IMR-90 (cell line): ENCODE results near the gene ABL2. TPM values are rescaled to one million over a fixed set of nuclear protein-coding genes. Genes with fewer than 3 reads are reported as not detected.

Experiments
- ATAC-seq: fragments of 200-7000 bp; cut with Tn5 transposase; 2 replicates; pipeline ENCODE4 v1.9.1; 2020; ENCODE audit warnings: low read depth, mild to moderate bottlenecking, moderate library complexity
- BruUV-seq: library from RNA; stranded (reverse); fragments of 400-500 nt; replicated peaks from 2 replicates; lab custom pipeline; 2021; lab: Mats Ljungman, UMichigan
- CTCF ChIA-PET: fragments of 300-600 bp; formaldehyde crosslinking; extraction: SDS; loops from one replicate; lab custom pipeline; 2021; ENCODE audit warnings: antibody characterized with exemption; lab: Yijun Ruan, JAX
- POLR2A ChIA-PET: fragments of 300-600 bp; sonication (Branson Sonifier 250); formaldehyde crosslinking; loops from one replicate; lab custom pipeline; 2022; ENCODE audit warnings: antibody characterized with exemption; ENCODE audit not compliant: unreplicated experiment; lab: Charles Lee
- DNase-seq: peaks from one replicate; pipeline ENCODE4 v3.0.0; 2013
- H2AFZ ChIP-seq: replicated peaks from 2 replicates; pipeline ENCODE3; 2013; ENCODE audit warnings: low read length, mild to moderate bottlenecking; ENCODE audit not compliant: poor library complexity
- H2AK5ac ChIP-seq: 2 replicates; pipeline ENCODE4 v1.6.1; 2013; ENCODE audit warnings: low read depth, low read length, inconsistent platforms
- H2AK9ac ChIP-seq: replicated peaks from 2 replicates; pipeline ENCODE3; 2013; ENCODE audit warnings: mild to moderate bottlenecking, low read depth, low read length, moderate library complexity; ENCODE audit not compliant: poor library complexity
- H2BK120ac ChIP-seq: 2 replicates; pipeline ENCODE4 v1.6.1; 2013; ENCODE audit warnings: low read depth, low read length, inconsistent platforms
- H2BK15ac ChIP-seq: 3 replicates; pipeline ENCODE4 v1.6.1; 2013; ENCODE audit warnings: low read depth, low read length, inconsistent platforms
- H2BK20ac ChIP-seq: 2 replicates; pipeline ENCODE4 v1.6.1; 2013; ENCODE audit warnings: low read depth, mild to moderate bottlenecking, inconsistent platforms, low read length, moderate library complexity
- H2BK5ac ChIP-seq: 2 replicates; pipeline ENCODE4 v1.6.1; 2013; ENCODE audit warnings: mild to moderate bottlenecking, low read depth, low read length, inconsistent platforms; ENCODE audit not compliant: poor library complexity, severe bottlenecking
- H3K14ac ChIP-seq: replicated peaks from 2 replicates; pipeline ENCODE4 v1.6.1; 2013; ENCODE audit warnings: low read depth, low read length, inconsistent platforms
- H3K18ac ChIP-seq: 2 replicates; pipeline ENCODE4 v1.6.1; 2013; ENCODE audit warnings: low read depth, low read length, control low read depth
- H3K23ac ChIP-seq: 2 replicates; pipeline ENCODE4 v1.6.1; 2013; ENCODE audit warnings: low read depth, low read length, inconsistent platforms
- H3K27ac ChIP-seq: 2 replicates; pipeline ENCODE4 v1.5.1; 2013; ENCODE audit warnings: mild to moderate bottlenecking, control low read depth, low read length; ENCODE audit not compliant: insufficient read depth
- H3K27me3 ChIP-seq: 2 replicates; pipeline ENCODE4 v1.6.1; 2013; ENCODE audit warnings: low read length; ENCODE audit not compliant: control insufficient read depth, insufficient read depth
- H3K36me3 ChIP-seq: 2 replicates; pipeline ENCODE4 v1.6.1; 2013; ENCODE audit warnings: low read length, mixed read lengths; ENCODE audit not compliant: control insufficient read depth, insufficient read depth
- H3K4ac ChIP-seq: 2 replicates; pipeline ENCODE4 v1.6.1; 2013; ENCODE audit warnings: low read depth, low read length, inconsistent platforms
- H3K4me1 ChIP-seq: 2 replicates; pipeline ENCODE4 v1.6.1; 2013; ENCODE audit warnings: low read length, mixed read lengths; ENCODE audit not compliant: control insufficient read depth, insufficient read depth
- H3K4me2 ChIP-seq: 2 replicates; pipeline ENCODE4 v1.6.1; 2013; ENCODE audit warnings: low read depth, mild to moderate bottlenecking, control low read depth, low read length, moderate library complexity
- H3K4me3 ChIP-seq: 2 replicates; pipeline ENCODE4 v1.5.1; 2013; ENCODE audit warnings: low read depth, mild to moderate bottlenecking, control low read depth, low read length, moderate library complexity; ENCODE audit not compliant: insufficient read depth
- H3K56ac ChIP-seq: 2 replicates; pipeline ENCODE4 v1.6.1; 2013; ENCODE audit warnings: low read length, inconsistent platforms; ENCODE audit not compliant: insufficient read depth; ENCODE audit errors: extremely low read depth
- H3K79me1 ChIP-seq, 2 experiments: 2 replicates each; pipeline ENCODE4 v1.6.1; 2013; ENCODE audit warnings: low read length in 2 of 2, inconsistent platforms in 1 of 2, low read depth in 1 of 2
- H3K9ac ChIP-seq: 2 replicates; pipeline ENCODE4 v1.6.1; 2013; ENCODE audit warnings: low read depth, low read length, control low read depth
- H3K9me1 ChIP-seq: 2 replicates; pipeline ENCODE4 v1.6.1; 2013; ENCODE audit warnings: low read length, inconsistent platforms; ENCODE audit not compliant: insufficient read depth
- H3K9me3 ChIP-seq: 2 replicates; pipeline ENCODE4 v1.6.1; 2013; ENCODE audit warnings: low read length; ENCODE audit not compliant: control insufficient read depth, insufficient read depth
- H4K20me1 ChIP-seq: 2 replicates; pipeline ENCODE4 v1.6.1; 2013; ENCODE audit warnings: low read length, inconsistent platforms; ENCODE audit not compliant: insufficient read depth
- H4K5ac ChIP-seq: 2 replicates; pipeline ENCODE4 v1.6.1; 2013; ENCODE audit warnings: mild to moderate bottlenecking, low read depth, low read length, control low read depth
- H4K8ac ChIP-seq, 2 experiments: 2 replicates each; pipeline ENCODE4 v1.6.1; 2013; ENCODE audit warnings: low read depth in 2 of 2, low read length in 2 of 2, control low read depth in 1 of 2, inconsistent platforms in 1 of 2
- H4K91ac ChIP-seq: 2 replicates; pipeline ENCODE4 v1.6.1; 2013; ENCODE audit warnings: low read depth, low read length, inconsistent platforms; ENCODE audit not compliant: insufficient read depth
- CEBPB ChIP-seq: IDR thresholded peaks from 2 replicates; pipeline ENCODE4 v1.6.1; 2012; ENCODE audit warnings: low read depth, low read length, improper control_type of control experiment
- MXI1 ChIP-seq: IDR thresholded peaks from 2 replicates; pipeline ENCODE4 v1.6.1; 2012; ENCODE audit warnings: low read depth, mild to moderate bottlenecking, low read length, moderate library complexity, borderline replicate concordance
- RCOR1 ChIP-seq: IDR thresholded peaks from 2 replicates; pipeline ENCODE4 v1.6.1; 2012; ENCODE audit warnings: mild to moderate bottlenecking, low read length, improper control_type of control experiment; ENCODE audit not compliant: insufficient replicate concordance
- RFX5 ChIP-seq: IDR thresholded peaks from 2 replicates; pipeline ENCODE4 v1.8.0; 2012; ENCODE audit warnings: low read depth, mild to moderate bottlenecking, low read length, moderate library complexity
- WGBS, 2 experiments: methylation state at CpG; one replicate each; pipeline versions ENCODE4 v1.1.5 to v1.1.7; 2013; ENCODE audit warnings: missing lambda C conversion rate in 2 of 2; ENCODE audit not compliant: insufficient read length in 1 of 2; ENCODE audit errors: extremely low coverage in 2 of 2; 5-methylcytosine and 5-hydroxymethylcytosine counted together
- dilution Hi-C: fragments of 300-500 bp; cut with HindIII; formaldehyde crosslinking; loops from one replicate; pipeline ENCODE4 v1.14.3; 2018; ENCODE audit warnings: low sequenced_read_pairs; ENCODE audit not compliant: unreplicated experiment
- in situ Hi-C: fragments of 300-500 bp; cut with MboI; formaldehyde crosslinking; loops from 3 replicates; pipeline ENCODE4 v1.14.3; 2019; ENCODE audit warnings: low sequenced_read_pairs, inconsistent platforms, mixed read lengths
- intact Hi-C: fragments of 100-400 bp; cut with micrococcal nuclease; formaldehyde crosslinking; loops from 2 replicates; pipeline ENCODE4 v1.10.0; 2022
- polyA plus RNA-seq, 3 experiments: library from polyadenylated mRNA; depleted of rRNA; stranded (reverse); fragments of >200 nt; gene quantifications; 2 replicates each; pipeline ENCODE4 v1.2.3, GENCODE V29; 2012; ENCODE audit warnings: low replicate concordance in 1 of 3
- total RNA-seq: library from RNA; depleted of rRNA; stranded (reverse); fragments of >200 nt; gene quantifications from 2 replicates; pipeline ENCODE4 v1.2.3, GENCODE V29; 2012
- TF ChIP-seq, protein P1 (sequence below): fragments of 150-350 bp; IDR thresholded peaks from 2 replicates; pipeline ENCODE4 v1.6.1; 2016; ENCODE audit warnings: low read depth, mild to moderate bottlenecking, low read length, moderate library complexity, borderline replicate concordance
- TF ChIP-seq, protein P2 (sequence below): conservative IDR thresholded peaks from 2 replicates; pipeline ENCODE4 v1.5.1; 2012; ENCODE audit warnings: mild to moderate bottlenecking, low read depth, low read length, improper control_type of control experiment

ABL2 gene
- total and polyA plus RNA-seq, 2 of the 4 experiments (the other 2 are of a cell fraction) = 9.7 to 110 TPM

DNA sequence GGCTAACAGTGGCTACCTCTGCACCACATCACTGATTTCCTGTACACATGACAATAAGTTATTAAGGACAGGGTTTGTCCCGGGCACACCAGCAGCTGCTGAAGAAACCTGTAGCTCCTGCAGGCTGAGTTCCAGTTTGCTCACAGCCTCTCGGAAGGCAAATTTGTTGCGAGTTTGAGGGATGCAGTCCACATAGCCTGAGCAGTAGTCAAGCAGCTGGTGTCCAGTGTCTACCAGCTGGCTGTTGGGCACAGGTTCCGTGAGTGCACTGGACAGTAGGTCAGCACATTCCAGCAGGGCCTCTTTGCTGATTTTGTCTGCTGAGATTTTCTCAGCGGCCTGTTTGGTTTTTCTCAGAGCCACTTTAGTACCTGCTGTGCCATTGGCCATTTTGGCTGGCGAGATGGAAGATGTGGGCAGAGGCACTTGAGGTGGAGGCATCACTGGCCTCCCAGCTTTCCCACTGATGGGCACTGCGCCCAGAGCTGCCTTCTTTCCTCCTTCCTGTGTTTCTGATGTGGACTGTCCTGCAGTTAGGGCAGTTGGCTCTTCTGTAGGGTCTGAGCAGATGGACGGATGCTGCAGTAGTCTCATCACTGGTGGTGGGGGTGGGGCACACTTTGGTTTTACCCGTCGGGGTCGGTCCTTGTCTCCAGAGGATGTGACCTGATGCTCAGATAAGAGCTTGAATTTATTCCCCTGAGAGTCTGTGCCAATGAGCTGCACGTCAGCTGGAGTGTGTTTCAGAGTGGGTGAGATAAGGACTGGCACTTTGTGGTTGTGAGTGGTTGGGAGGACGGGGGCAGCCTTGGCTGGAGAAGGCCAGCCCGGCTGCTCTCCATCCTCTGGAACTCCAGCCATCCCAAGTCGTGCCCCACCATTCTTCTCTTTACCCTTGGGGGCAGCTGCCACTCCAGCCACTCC is 121.5 kb downstream of the ABL2 start:
- Histone ChIP-seq H2AFZ (peak overlapping the region; percentile 26), H3K79me1 (peaks cover 39 to 70% of the 10 kb centered on the region in 2 experiments), H2BK20ac (no peak overlapping the region), H2BK5ac (no peak overlapping the region), H4K20me1 (peaks cover 27% of the 10 kb centered on the region), H2BK15ac (no peak overlapping the region), H3K9me1 (peaks cover 8% of the 10 kb centered on the region), H3K4me2 (no peak overlapping the region), H3K9ac (no peak overlapping the region), H3K4me1 (peaks cover 10% of the 10 kb centered on the region), H3K4me3 (no peak overlapping the region), H3K18ac (no peak overlapping the region), H3K36me3 (peaks cover 42% of the 10 kb centered on the region), H4K91ac (no peak overlapping the region), H4K5ac (no peak overlapping the region), H3K27ac (no peak overlapping the region), H3K14ac (no peak overlapping the region; the same call in 1 of the 2 replicates), H3K23ac (no peak overlapping the region), H4K8ac (peak overlapping the region in 1 of 2 experiments; percentile 13; a peak in 1 of 4 replicates), H3K27me3 (no peaks in the 10 kb centered on the region), H2AK9ac (peak overlapping the region; percentile 33), H3K56ac (no peak overlapping the region), H2AK5ac (no peak overlapping the region), H3K4ac (peak overlapping the region; percentile 11; the same call in 1 of the 2 replicates), H2BK120ac (no peak overlapping the region; the same call in 1 of the 2 replicates), H3K9me3 (no peaks in the 10 kb centered on the region)
- TF ChIP-seq, protein P1, sequence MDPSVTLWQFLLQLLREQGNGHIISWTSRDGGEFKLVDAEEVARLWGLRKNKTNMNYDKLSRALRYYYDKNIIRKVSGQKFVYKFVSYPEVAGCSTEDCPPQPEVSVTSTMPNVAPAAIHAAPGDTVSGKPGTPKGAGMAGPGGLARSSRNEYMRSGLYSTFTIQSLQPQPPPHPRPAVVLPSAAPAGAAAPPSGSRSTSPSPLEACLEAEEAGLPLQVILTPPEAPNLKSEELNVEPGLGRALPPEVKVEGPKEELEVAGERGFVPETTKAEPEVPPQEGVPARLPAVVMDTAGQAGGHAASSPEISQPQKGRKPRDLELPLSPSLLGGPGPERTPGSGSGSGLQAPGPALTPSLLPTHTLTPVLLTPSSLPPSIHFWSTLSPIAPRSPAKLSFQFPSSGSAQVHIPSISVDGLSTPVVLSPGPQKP = no peak
- TF ChIP-seq, protein P2, sequence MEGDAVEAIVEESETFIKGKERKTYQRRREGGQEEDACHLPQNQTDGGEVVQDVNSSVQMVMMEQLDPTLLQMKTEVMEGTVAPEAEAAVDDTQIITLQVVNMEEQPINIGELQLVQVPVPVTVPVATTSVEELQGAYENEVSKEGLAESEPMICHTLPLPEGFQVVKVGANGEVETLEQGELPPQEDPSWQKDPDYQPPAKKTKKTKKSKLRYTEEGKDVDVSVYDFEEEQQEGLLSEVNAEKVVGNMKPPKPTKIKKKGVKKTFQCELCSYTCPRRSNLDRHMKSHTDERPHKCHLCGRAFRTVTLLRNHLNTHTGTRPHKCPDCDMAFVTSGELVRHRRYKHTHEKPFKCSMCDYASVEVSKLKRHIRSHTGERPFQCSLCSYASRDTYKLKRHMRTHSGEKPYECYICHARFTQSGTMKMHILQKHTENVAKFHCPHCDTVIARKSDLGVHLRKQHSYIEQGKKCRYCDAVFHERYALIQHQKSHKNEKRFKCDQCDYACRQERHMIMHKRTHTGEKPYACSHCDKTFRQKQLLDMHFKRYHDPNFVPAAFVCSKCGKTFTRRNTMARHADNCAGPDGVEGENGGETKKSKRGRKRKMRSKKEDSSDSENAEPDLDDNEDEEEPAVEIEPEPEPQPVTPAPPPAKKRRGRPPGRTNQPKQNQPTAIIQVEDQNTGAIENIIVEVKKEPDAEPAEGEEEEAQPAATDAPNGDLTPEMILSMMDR = no peak
- no peak for TF ChIP-seq RCOR1
- no peak for TF ChIP-seq RFX5
- no peak for TF ChIP-seq MXI1
- TF ChIP-seq CEBPB = no peak
- CTCF ChIA-PET = no interaction called here
- no TSS peak for BruUV-seq
- intact Hi-C loops (no loop called here), dilution Hi-C loops (no loop called here), in situ Hi-C loops (no loop called here)
- DNase-seq (no peak), ATAC-seq (no peak)
- 88% methylated on average over 6 of the region's 15 CpGs; no CpG with 5 or more reads in 1 of the 2 experiments for WGBS, 2 experiments
- POLR2A ChIA-PET = no interaction called here
